Body of pancreas (tissue), 4 donors: ENCODE data around the gene NPPA. TPM values are rescaled to one million over a fixed set of nuclear protein-coding genes. Genes with fewer than 3 reads are reported as not detected.
"Not testable (repeated sequence)": the region's sequence is repeated elsewhere in the genome, so short reads cannot be mapped to it uniquely, and the experiment has no call there.

ENCODE experiments used
- ATAC-seq: fragments of 150-250 bp; one replicate; pipeline ENCODE4 v1.9.1; 2016
- DNase-seq, 4 donors: peaks; one replicate each; pipeline ENCODE4 v3.0.0-alpha.2; 2019
- H3K27ac ChIP-seq, 4 donors: fragments of 200-600 bp; sonication (generic); 1 replicate in 3 of 4; 2 replicates in 1 of 4; pipeline versions ENCODE4 v1.5.1 to v1.6.1; 2016 to 2019; ENCODE audit warnings: mild to moderate bottlenecking in 1 of 4, mixed read lengths in 1 of 4, moderate library complexity in 1 of 4
- H3K27me3 ChIP-seq, 2 donors: fragments of 200-600 bp; sonication (generic); one replicate each; pipeline ENCODE4 v1.6.0; 2016; ENCODE audit warnings: mild to moderate bottlenecking in 1 of 2
- H3K36me3 ChIP-seq, 2 donors: fragments of 200-600 bp; sonication (generic); replicated peaks in 1 of 2; 2 replicates each; pipeline ENCODE4 v1.5.1; 2016; ENCODE audit warnings: low read depth in 2 of 2; ENCODE audit not compliant: insufficient read depth in 1 of 2
- H3K4me1 ChIP-seq: fragments of 200-600 bp; sonication (generic); one replicate; pipeline ENCODE4 v1.6.0; 2016
- H3K4me3 ChIP-seq, 2 donors: fragments of 200-600 bp; sonication (generic); 1 replicate in 1 of 2; 2 replicates in 1 of 2; pipeline ENCODE4 v1.5.1; 2016 to 2019
- H3K9me3 ChIP-seq, 3 donors: fragments of 200-600 bp; sonication (generic); 1 replicate in 2 of 3; 2 replicates in 1 of 3; pipeline ENCODE4 v1.5.1; 2016
- POLR2A ChIP-seq, 3 donors: fragments of 450-650 bp; IDR thresholded peaks; one replicate each; pipeline ENCODE4 v1.6.1; 2016; ENCODE audit warnings: antibody characterized with exemption in 3 of 3, mild to moderate bottlenecking in 2 of 3
- WGBS, 2 donors: methylation state at CpG; one replicate each; pipeline ENCODE4 v1.1.5; 2017; 5-methylcytosine and 5-hydroxymethylcytosine counted together
- intact Hi-C: fragments of 100-400 bp; cut with DNase I; formaldehyde crosslinking; loops from one replicate; pipeline ENCODE4 v1.15.1; 2023
- total RNA-seq, 2 donors: library from RNA; depleted of rRNA; stranded (reverse); fragments of >200 nt; gene quantifications; one replicate each; pipeline ENCODE4 v1.1.0, GENCODE V29; 2016
- TF ChIP-seq, protein P1 (sequence below), 7 experiments: fragments of 450-650 bp in 4 of 7; fragments of 200-600 bp in 3 of 7; sonication (generic) in 3 of 7; IDR thresholded peaks; one replicate each; pipeline ENCODE4 v1.5.1; 2016 to 2019; ENCODE audit warnings: antibody characterized with exemption in 7 of 7

The NPPA gene
- total RNA-seq, 2 donors from 2014 or later: 25.4 TPM; not detected in 1

DNA sequence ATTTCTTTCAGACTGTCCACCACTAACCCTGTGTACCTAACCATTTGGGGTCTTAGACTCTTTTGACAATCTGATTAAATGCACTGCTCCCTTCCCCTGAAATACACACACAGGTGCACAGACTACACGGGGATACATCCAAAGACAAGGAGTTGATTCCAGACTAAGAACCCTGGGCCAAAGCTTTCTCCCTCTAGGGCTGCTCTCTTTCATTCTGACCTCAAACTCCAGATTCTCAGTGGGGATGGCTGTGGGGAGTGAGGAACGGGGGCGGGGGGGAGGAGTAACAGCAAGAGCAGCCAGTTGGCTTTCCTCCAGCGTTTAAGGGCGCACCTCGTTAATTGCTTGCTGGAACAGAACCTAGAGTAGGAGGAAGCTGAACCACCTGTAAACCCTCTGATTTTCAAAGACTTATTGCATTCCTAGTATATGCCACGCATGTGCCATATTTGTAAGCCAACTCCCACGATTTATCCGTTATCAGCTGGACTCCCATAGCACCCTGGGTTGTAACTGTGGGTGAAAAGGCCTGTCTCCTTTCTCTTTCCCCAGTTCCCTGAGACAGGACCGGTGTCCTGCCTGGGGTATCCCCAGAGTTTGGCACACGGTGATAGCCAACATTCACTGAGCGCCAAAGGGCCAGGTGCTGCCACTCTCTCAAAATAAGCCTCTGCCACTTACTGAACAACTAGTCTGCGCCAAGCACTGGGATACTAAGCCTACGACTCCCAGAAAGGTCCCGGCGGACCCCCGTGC, 42.7 kb downstream of the NPPA start:
- peak; percentile 55 to 72 (median 68) for DNase-seq
- Histone ChIP-seq H3K4me3 (peak overlapping the region; percentile 39 to 63), H3K9me3 (no peaks in the 10 kb centered on the region), H3K4me1 (peaks cover 45% of the 10 kb centered on the region), H3K36me3 (peaks cover 0 to 7% of the 10 kb centered on the region in 2 donors), H3K27me3 (no peaks in the 10 kb centered on the region), H3K27ac (peak overlapping the region; percentile 98 to 100 (median 99))
- TF ChIP-seq POLR2A (IDR thresholded peaks at IDR 0.05): no peak
- TF ChIP-seq, protein P1, sequence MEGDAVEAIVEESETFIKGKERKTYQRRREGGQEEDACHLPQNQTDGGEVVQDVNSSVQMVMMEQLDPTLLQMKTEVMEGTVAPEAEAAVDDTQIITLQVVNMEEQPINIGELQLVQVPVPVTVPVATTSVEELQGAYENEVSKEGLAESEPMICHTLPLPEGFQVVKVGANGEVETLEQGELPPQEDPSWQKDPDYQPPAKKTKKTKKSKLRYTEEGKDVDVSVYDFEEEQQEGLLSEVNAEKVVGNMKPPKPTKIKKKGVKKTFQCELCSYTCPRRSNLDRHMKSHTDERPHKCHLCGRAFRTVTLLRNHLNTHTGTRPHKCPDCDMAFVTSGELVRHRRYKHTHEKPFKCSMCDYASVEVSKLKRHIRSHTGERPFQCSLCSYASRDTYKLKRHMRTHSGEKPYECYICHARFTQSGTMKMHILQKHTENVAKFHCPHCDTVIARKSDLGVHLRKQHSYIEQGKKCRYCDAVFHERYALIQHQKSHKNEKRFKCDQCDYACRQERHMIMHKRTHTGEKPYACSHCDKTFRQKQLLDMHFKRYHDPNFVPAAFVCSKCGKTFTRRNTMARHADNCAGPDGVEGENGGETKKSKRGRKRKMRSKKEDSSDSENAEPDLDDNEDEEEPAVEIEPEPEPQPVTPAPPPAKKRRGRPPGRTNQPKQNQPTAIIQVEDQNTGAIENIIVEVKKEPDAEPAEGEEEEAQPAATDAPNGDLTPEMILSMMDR (IDR thresholded peaks at IDR 0.05): no peak
- peak; percentile 0 for ATAC-seq
- intact Hi-C loops: no loop called here
- 0 to 2% methylated on average over 13 to 17 of the region's 17 CpGs for WGBS, 2 donors

DNA sequence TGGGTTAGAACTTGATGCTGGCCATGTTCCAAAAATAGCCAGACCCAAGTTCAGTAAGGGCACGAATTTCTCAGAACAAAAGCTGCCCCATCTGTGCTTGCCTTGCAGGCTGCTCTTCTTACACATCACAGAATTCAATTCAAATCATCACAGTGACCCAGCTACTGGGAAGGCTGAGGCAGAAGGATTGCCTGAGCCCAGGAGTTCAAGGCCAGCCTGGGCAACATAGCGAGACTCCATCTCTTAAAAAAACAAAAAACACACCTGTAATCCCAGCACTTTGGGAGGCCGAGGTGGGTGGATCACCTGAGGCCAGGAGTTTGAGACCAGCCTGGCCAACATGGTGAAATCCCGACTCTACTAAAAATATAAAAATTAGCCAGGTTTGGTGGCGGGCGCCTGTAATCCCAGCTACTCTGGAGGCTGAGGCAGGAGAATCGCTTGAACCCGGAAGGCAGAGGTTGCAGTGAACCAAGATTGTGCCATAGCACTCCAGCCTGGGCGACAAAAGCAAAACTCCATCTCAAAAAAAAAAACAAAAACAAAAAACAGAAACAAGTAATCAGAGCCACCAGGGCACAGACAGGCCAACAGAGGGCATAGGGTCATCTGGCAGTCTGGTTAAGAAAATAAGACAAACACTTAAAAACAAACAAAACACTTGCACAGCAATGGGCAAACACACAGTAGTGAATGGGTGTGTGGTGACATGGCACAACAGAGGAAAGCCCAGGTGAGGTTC, 43.5 kb downstream of the NPPA start:
- intact Hi-C loops, H3K27me3 ChIP-seq, H3K4me3 ChIP-seq, H3K36me3 ChIP-seq, H3K9me3 ChIP-seq, ATAC-seq: not testable (repeated sequence)
- Histone ChIP-seq H3K4me1 (peaks cover 45% of the 10 kb centered on the region), H3K27ac (peak overlapping the region; percentile 98 to 100 (median 99))
- DNase-seq: peak in 1 of 4 donors; percentile 54
- WGBS, 2 donors: 62 to 64% methylated on average over 8 to 9 of the region's 9 CpGs

DNA sequence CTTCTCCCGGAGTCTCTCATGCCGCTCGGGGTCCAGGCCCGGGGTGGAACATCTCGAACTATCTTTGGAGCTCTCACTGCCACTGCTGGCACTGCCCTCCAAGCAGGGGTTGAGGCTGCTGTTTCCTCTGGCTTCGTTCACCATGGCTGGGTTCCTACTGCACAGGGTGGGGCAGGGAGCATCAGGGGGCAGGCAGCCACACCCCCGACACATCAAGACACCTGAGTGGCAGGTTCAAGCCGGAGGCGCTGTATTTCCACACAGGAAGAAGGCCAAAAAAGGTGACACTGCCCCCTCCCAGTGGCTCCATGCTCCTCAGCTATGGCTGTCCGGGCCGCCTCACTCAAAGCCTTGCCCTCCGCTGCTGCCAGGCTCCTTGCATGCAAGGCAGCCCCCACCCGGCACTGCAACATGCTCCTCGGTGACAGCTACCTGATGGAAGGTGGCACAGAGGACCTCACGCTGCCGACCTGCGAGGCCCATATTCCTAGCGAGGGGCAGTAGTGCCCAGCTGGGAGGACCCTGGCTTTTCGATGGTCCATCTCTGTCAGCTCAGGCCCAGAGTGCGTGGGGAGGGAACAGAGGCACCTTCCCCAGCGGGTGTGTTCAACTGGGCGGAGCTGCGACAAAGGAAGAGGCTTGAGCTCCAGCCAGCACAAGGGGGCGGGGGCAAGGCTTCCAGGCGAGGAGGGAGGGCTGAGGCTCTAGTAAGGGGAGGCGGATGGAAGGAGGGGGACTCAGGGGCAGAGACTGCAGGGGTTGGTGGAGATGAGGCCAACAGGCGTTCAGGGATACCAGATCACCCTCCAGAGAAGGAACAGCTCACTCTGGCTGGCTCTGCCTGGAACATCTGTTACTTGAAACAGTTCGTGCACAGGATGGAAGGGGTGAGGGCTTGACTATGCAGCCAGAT, 44.4 kb downstream of the NPPA start:
- no peaks in the 10 kb centered on the region for H3K27me3 ChIP-seq
- peaks cover 45% of the 10 kb centered on the region for H3K4me1 ChIP-seq
- no peak overlapping the region for H3K4me3 ChIP-seq
- H3K36me3 ChIP-seq: peaks cover 0 to 7% of the 10 kb centered on the region in 2 donors
- TF ChIP-seq, protein P1 (IDR thresholded peaks at IDR 0.05): no peak
- TF ChIP-seq POLR2A (IDR thresholded peaks at IDR 0.05): peak in 2 of 3 donors; percentile 32 to 53
- intact Hi-C loops: no loop called here
- peak overlapping the region; percentile 55 to 99 (median 98) for H3K27ac ChIP-seq
- ATAC-seq (no peak), DNase-seq (peak; percentile 67 to 88 (median 82))
- H3K9me3 ChIP-seq: no peaks in the 10 kb centered on the region
- 27 to 42% methylated on average over 10 to 28 of the region's 28 CpGs for WGBS, 2 donors

DNA sequence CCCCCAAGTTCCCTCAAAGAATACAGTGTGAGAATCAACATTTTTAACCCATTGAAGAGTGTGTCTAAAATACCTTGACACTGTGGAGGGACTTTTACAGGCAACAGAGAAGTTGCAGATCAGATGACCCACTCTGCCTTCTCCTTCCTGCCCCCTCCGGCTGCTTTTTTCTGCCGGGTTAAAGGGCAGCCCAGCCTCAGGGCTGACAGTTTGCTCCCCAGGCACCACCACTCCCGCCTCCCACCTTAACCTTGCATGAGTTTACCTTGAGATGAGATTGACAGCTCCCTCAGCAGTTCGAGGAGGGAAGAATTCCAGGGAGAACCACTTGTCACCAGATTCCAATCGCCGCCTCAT, 45.0 kb downstream of the NPPA start:
- DNase-seq (no peak), ATAC-seq (no peak)
- Histone ChIP-seq H3K27me3 (no peaks in the 10 kb centered on the region), H3K4me3 (no peak overlapping the region), H3K4me1 (peaks cover 41% of the 10 kb centered on the region), H3K36me3 (peaks cover 0 to 7% of the 10 kb centered on the region in 2 donors), H3K27ac (peak overlapping the region; percentile 6 to 99 (median 76)), H3K9me3 (no peaks in the 10 kb centered on the region)
- intact Hi-C loops: no loop called here
- 27 to 55% methylated on average over 4 to 6 of the region's 6 CpGs for WGBS, 2 donors
- no peak for TF ChIP-seq POLR2A (IDR thresholded peaks at IDR 0.05)
- TF ChIP-seq, protein P1 (IDR thresholded peaks at IDR 0.05): no peak
